Thyroid gland (tissue), 4 donors: Measurements from ENCODE around the gene KCNQ1.

Experiments used
- CTCF ChIP-seq, 6 experiments: fragments of 200-600 bp in 3 of 6; fragments of 450-650 bp in 3 of 6; sonication (generic) in 3 of 6; IDR thresholded peaks; one replicate each; pipeline ENCODE4 v1.5.1; 2016 to 2019; ENCODE audit warnings: antibody characterized with exemption in 6 of 6, mild to moderate bottlenecking in 2 of 6, inconsistent platforms in 1 of 6, moderate library complexity in 1 of 6
- POLR2A ChIP-seq, 2 donors: fragments of 450-650 bp; IDR thresholded peaks; one replicate each; pipeline ENCODE4 v1.6.1; 2017; ENCODE audit warnings: antibody characterized with exemption in 2 of 2, mild to moderate bottlenecking in 2 of 2, moderate library complexity in 1 of 2

- no peak for TF ChIP-seq CTCF (IDR thresholded peaks at IDR 0.05)
- TF ChIP-seq POLR2A (IDR thresholded peaks at IDR 0.05): no peak
Observed at GRCh38 chr11:2741377-2742131, 296.7 kb downstream of the KCNQ1 start.
